Endothelial cell of umbilical vein (primary cell): ENCODE data around the gene DACT1.

Experiments
- CTCF ChIP-seq, 2 donors: IDR thresholded peaks; 1 replicate in 1 of 2; 2 replicates in 1 of 2; pipeline ENCODE4 v1.5.1; 2011; ENCODE audit warnings: low read length in 2 of 2, mild to moderate bottlenecking in 2 of 2, moderate library complexity in 2 of 2, control low read depth in 1 of 2, inconsistent platforms in 1 of 2, low read depth in 1 of 2; ENCODE audit not compliant: insufficient read depth in 1 of 2; ENCODE audit errors: extremely low read depth in 1 of 2
- EZH2 ChIP-seq: IDR thresholded peaks from 2 replicates; pipeline ENCODE4 v1.6.1; 2012; ENCODE audit warnings: borderline replicate concordance, low read depth, mild to moderate bottlenecking, moderate library complexity, low read length, inconsistent platforms; ENCODE audit not compliant: severe bottlenecking
- FOS ChIP-seq: IDR thresholded peaks from 2 replicates; pipeline ENCODE4 v1.6.1; 2011; ENCODE audit warnings: mild to moderate bottlenecking, low read length, moderate library complexity, borderline replicate concordance; ENCODE audit not compliant: insufficient read depth
- JUN ChIP-seq: IDR thresholded peaks from 2 replicates; pipeline ENCODE4 v1.6.1; 2011; ENCODE audit warnings: borderline replicate concordance, low read depth; ENCODE audit not compliant: insufficient read length, insufficient read depth
- POLR2A ChIP-seq: IDR thresholded peaks from 2 replicates; pipeline ENCODE4 v1.6.1; 2012; ENCODE audit warnings: low read depth, mild to moderate bottlenecking, control low read depth, low read length
- POLR2AphosphoS5 ChIP-seq: IDR thresholded peaks from 2 replicates; pipeline ENCODE4 v1.6.1; 2012; ENCODE audit warnings: low read depth, mild to moderate bottlenecking, control low read depth, low read length, moderate library complexity; ENCODE audit not compliant: insufficient read depth

GRCh38 chr14:58598804-58599525, 38.8 kb upstream of the DACT1 start:
- no peak for TF ChIP-seq CTCF (IDR thresholded peaks at IDR 0.05; ENCODE audit: extremely low read depth in 1 of 2, insufficient read depth in 1 of 2, low read depth in 1 of 2, low read length in 2 of 2)
- no peak for TF ChIP-seq EZH2
- no peak for TF ChIP-seq JUN
- TF ChIP-seq FOS = no peak
- TF ChIP-seq POLR2AphosphoS5 = no peak
- TF ChIP-seq POLR2A = no peak
